ENCODE measurements around the gene AWAT2. TPM values are rescaled to one million over a fixed set of nuclear protein-coding genes. Genes with fewer than 3 reads are reported as not detected.
A peak's percentile ranks its signal among the peaks of the same experiment; 100 is the strongest.
"Not testable (repeated sequence)": the region's sequence is repeated elsewhere in the genome, so short reads cannot be mapped to it uniquely, and the experiment has no call there.

AWAT2 gene
- polyA plus RNA-seq, 12 donors, result 0.25 TPM; not detected in 11

- no peak for DNase-seq
Measured at GRCh38 chrX:70001269-70001668, 48.5 kb downstream of the AWAT2 start.

GRCh38 chrX:69998299-69998698, 51.4 kb downstream of the AWAT2 start:
- DNase-seq, result not testable (repeated sequence)

- no peak for DNase-seq
Measured at GRCh38 chrX:69996113-69996468, 53.6 kb downstream of the AWAT2 start.

GRCh38 chrX:69995362-69996112, 54.2 kb downstream of the AWAT2 start:
- peak; percentile 31 for DNase-seq

DNA sequence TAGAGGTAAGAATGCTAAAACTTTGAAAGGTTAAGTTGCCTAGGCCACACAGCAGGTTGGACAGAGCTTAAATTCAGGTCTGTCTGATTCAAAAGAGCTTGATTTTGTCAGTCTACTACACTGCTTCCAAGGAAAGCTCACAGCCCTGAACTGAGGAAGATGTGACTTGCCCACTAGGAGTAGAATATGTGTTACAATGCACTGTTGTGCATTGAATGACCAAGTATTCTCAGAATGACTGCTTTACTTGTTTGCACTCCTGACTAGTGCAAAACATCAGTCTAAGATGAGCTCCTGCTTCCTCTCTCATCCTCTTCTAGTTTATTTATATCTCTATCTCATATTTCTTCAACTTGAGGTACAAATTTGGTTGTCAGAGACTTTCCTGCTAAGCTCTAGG, 56.2 kb downstream of the AWAT2 start:
- no peak for DNase-seq

DNA sequence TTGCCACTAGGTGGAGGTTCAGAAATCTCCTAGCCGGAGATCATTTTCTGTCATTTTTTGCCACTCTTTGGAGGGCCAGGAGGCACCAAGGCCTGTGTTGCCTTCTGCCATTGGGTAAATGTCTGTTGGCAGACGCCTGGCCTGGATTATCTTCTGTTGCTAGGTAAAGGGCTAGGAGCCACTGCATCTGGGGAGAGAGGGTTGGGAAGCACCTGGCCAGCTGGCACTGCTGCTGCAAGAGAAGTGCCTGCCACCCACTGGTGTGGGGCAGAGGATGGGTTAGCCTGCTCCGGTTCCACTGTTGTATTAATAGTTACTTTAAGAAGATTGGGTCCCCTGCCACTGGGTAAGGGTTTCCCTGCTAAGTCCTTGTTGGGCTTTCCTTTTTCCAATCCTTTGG, 58.1 kb downstream of the AWAT2 start:
- no peak for DNase-seq

Other genes starting within 250 kb of the AWAT2 start
- under 1 TPM in 1 of 12 donors, not detected in 11; 0.13 TPM for gene OTUD6A, start 12.5 kb upstream of the AWAT2 start, polyA plus RNA-seq (ENCODE audit: insufficient read length in 12 of 12)
- gene IGBP1, start 83.5 kb upstream of the AWAT2 start, polyA plus RNA-seq (ENCODE audit: insufficient read length in 12 of 12), result 100 to 1,000 TPM in 9 of 12 donors, 10 to 100 TPM in 2, not detected in 1; 76.2 to 140 (median 123) TPM
- gene DGAT2L6, start 127.5 kb upstream of the AWAT2 start, polyA plus RNA-seq (ENCODE audit: insufficient read length in 12 of 12), result not detected
- not detected for gene AWAT1, start 184.7 kb upstream of the AWAT2 start, polyA plus RNA-seq (ENCODE audit: insufficient read length in 12 of 12)
- gene P2RY4, start 210.3 kb upstream of the AWAT2 start, polyA plus RNA-seq (ENCODE audit: insufficient read length in 12 of 12), result under 1 TPM in 8 of 12 donors, not detected in 4; 0.12 to 0.41 (median 0.17) TPM
- gene ARR3, start 218.4 kb upstream of the AWAT2 start, polyA plus RNA-seq (ENCODE audit: insufficient read length in 12 of 12), result 1 to 10 TPM in 2 of 12 donors, under 1 TPM in 8, not detected in 2; 0.11 to 1.4 (median 0.32) TPM
- gene RAB41, start 232.2 kb upstream of the AWAT2 start, polyA plus RNA-seq (ENCODE audit: insufficient read length in 12 of 12), result under 1 TPM in 10 of 12 donors, not detected in 2; 0.27 to 0.84 (median 0.48) TPM
- gene PDZD11, start 240.0 kb upstream of the AWAT2 start, polyA plus RNA-seq (ENCODE audit: insufficient read length in 12 of 12), result 10 to 100 TPM in 11 of 12 donors, not detected in 1; 26.5 to 46.1 (median 39.5) TPM
- 10 to 100 TPM in 2 of 12 donors, 1 to 10 TPM in 9, not detected in 1; 4.8 to 11.8 (median 7.9) TPM for gene KIF4A, start 240.2 kb upstream of the AWAT2 start, polyA plus RNA-seq (ENCODE audit: insufficient read length in 12 of 12)